Jurkat, Clone E6-1 (cell line): ENCODE measurements around the gene MYL4.
A peak's percentile ranks its signal among the peaks of the same experiment; 100 is the strongest.
"Not testable (repeated sequence)": the region's sequence is repeated elsewhere in the genome, so short reads cannot be mapped to it uniquely, and the experiment has no call there.

Source experiments
- DNase-seq: peaks from one replicate; pipeline ENCODE4 v3.0.0-alpha.2; 2011; ENCODE audit warnings: low read depth, low spot score
- H3K4me3 ChIP-seq: 2 replicates; pipeline ENCODE4 v1.5.1; 2011; ENCODE audit warnings: mild to moderate bottlenecking, low read length, control low read depth, moderate library complexity

The MYL4 gene

DNA sequence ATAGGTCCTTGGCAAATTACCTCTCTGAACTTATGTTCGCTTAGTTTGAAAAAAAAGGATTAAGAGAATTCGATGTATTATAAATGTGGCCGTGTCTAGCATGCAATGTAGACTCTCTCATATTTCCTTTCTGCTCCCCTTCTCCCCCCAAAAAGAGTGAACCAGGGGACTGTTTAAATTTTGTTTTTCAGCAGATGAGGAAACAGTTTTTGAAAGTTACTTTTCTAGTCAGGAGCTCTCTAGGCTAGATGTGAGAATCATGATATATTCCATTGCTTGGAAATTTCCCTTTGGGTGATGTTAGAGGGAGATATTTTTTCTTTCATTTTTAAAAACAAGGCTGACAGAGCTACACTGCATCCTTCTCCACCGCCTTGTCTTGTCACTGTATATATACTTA, 18.9 kb upstream of the MYL4 start:
- DNase-seq = no peak
- no peak overlapping the region for H3K4me3 ChIP-seq

DNA sequence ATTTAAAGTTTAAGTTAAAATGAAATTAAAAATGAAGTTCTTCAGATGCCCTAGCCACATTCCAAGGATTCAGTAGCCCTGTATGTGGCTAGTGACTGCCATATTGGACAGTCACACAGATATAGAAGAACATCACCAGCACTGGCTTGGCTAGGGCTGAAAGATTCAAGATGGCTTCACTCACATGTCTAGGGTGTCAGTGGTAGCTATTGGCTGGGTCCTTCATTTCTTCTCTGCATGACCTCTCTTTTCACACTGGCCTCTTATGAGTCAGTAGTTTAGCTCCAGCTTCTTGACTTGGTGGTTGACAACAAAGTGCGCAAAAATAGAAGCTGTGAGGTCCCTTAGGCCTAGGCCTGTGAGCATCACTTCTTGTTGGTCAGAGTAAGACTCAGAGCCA, 18.4 kb upstream of the MYL4 start:
- H3K4me3 ChIP-seq = no peak overlapping the region
- DNase-seq = no peak

DNA sequence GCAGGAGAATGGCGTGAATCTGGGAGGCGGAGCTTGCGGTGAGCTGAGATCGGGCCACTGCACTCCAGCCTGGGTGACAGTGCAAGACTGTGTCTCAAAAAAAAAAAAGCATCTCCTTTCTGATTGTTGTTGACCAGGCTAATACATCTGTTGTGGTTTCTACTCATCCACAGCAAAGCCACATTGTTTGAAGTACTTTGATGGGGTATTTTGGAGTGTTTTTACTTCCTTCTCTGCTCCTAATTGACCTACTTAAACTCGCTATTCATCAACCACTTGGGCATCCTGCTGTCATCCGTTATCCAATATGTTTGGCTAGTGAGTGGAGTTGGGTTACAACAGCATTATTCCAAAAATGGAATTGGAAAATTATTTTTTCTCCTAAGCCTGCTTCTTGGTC, 16.6 kb upstream of the MYL4 start:
- DNase-seq = no peak
- H3K4me3 ChIP-seq = no peak overlapping the region

DNA sequence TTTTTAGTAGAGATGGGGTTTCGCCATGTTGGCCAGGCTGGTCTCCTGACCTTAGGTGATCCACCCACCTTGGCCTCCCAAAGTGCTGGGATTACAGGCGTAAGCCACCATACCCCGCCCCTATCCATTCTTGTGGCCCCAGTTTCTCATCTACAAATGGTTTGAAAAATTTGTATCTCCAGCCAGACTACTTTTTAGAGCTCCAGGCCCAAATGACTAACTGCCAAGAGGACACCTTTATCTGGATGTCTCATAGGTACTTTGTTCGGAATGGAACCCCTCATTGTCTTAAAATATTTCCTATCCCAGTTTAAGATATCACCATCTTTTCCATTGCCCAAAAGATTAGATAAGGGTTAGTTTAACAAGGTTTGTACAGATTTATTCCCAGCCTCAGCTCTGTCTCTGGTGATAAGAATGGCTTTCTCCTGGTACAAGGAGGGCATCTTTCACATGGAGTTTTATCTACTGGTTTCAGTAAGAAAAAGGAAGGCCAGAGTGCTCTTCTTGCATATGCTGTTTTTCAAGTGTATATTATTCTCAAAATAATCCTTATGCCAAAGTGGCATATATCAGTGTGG, 15.1 kb upstream of the MYL4 start:
- no peak for DNase-seq
- H3K4me3 ChIP-seq = no peak overlapping the region

DNA sequence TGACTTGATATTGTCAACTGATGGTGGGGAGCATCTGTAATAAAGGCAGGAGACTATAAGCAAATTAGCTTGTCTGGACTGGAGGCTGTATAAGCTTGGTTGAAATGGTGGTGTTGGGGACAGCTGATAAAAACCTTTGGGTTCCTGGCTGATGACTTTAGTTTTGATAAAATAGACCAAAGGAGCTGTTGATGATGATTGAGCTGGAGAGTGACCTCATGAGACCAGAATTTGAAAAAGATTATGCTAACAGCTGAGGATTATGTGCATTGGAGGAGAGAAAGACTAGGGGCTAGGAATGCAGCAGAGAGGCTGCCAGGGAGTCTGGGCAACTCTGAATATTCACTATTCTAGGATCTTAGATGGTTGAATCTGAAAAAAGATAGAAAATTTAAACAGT, 11.3 kb upstream of the MYL4 start:
- no peak for DNase-seq
- no peak overlapping the region for H3K4me3 ChIP-seq

DNA sequence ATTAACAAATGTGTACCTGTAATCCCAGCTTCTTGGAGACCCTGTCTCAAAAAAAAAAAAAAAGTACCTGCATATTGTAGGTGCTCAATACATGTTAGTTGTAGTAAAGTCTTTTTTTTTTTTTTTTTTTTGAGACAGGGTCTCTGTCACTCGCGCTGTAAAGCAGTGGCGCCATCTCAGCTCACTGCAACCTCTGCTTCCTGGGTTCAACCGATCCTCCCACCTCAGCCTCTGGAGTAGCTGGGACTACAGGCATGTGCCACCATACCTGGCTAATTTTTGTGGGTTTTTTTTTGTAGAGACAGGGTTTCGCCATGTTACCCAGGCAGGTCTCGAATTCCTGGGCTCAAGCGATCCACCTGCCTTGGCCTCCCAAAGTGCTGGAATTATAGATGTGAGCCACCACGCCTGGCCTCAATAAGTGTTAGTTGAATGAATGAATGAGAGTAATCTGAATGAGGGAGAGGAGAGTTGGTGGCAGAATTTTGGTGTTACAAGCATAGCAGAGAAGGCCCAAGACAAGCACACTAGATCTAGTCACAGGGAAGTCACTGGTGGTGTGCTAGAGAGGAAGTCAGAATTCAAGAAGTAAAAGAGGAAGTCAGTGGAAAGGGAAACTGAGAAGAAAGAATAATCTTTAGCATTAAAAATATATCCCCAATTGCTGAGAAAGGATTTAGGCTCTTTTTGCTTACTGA, 9.4 kb upstream of the MYL4 start:
- no peak overlapping the region for H3K4me3 ChIP-seq
- DNase-seq = no peak

DNA sequence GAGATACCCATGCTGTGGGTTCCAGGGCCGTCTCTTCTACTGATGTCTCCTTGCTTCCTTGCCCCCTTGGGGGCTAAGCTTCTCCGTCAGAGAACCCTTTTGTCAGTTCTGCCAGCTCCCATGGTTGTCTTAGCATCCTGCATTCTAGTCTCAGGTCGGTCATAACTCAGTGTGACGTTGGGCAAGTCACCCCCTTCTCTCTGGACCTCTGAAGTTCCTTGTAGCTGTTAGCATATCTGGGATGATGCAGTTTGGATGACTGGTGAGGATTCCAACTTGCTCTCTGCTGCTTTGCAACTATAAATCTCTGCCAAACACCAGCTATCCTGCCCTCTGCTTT, 8.9 kb upstream of the MYL4 start:
- DNase-seq = no peak
- no peak overlapping the region for H3K4me3 ChIP-seq

DNA sequence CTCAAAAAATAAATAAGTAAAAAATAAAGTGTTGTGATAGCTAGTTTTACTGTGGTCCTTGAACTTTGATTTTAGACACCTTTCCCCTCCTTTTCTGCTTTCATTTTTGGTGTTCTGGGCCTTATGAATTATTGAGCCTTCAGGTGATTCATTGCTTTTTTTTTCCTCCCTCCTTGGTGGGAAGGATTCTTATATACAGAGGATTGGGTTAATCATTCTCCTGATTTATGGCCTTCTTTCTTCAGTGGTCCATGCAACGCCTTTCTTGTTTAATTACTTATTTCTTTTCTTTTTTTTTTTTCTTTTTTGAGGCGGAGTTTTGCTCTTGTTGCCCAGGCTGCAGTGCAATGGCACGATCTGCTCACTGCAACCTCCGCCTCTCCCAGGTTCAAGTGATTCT, 8.0 kb upstream of the MYL4 start:
- H3K4me3 ChIP-seq = no peak overlapping the region
- no peak for DNase-seq

DNA sequence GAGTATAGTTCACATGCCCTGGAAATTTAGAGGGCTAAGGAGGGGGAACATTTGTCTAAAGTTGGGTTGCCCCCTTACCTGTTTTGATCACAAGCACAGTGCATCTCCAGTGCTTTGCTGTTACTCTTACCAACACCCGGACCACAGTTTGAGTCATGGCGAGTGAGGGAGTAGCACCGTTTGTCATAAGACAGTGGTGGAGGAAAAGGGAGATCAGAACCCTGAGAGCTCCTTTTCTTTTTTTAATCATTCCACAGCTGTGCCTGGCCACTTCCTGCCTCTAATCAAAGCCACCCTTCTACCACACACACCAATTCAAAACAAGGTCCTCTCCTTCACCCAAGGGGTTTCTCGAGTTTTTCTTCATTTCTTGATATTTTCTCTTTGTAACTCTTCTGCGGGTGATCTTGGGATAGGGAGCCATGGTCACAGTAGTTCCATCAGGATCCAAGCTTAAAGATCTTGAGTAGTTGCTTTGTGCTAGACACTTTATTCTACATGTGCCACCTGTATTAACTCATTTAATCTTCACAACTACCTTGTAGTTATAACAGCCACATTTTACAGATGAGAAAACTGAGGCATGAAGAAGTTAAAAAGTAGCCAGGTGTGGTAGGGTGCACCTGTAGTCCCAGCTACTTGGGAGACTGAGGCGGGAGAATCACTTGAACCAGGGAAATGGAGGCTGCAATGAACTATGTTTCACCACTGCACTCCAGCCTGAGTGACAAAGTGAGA, 5.0 kb upstream of the MYL4 start:
- DNase-seq = peak; percentile 85
- H3K4me3 ChIP-seq = peak overlapping the region; percentile 13

DNA sequence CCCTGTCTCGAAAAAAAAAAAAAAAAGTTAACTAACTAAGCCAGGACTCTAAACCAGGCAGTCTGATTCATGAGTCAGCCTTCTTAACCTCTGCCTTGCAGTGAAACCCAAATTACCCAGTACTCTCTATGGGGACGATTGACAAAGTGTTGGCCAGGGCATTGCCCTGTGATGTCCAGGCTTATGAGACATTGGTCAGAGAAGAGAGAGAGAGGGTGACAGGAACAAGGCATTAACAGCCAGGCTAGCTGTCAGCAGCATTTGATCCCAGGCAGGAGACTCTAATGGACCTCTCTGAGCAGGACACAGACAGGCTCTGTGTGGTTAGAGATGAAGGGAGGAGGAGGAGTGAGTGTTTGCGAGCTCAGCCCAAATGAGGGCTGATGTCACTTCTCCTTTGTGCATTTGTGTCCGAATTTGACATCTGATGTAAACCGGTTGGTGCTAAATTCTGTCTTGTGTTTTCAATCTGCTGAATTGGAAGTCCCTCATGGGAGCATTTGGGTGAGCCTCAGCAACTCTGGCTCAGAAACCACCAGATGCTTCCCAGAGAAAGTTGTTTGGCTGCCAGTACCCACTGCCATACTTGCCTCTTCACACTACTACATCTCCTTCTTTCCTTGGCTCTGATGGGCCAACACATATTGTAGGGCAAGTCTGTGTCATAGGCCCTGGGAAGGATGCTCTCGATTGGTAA, 4.3 kb upstream of the MYL4 start:
- DNase-seq = no peak

DNA sequence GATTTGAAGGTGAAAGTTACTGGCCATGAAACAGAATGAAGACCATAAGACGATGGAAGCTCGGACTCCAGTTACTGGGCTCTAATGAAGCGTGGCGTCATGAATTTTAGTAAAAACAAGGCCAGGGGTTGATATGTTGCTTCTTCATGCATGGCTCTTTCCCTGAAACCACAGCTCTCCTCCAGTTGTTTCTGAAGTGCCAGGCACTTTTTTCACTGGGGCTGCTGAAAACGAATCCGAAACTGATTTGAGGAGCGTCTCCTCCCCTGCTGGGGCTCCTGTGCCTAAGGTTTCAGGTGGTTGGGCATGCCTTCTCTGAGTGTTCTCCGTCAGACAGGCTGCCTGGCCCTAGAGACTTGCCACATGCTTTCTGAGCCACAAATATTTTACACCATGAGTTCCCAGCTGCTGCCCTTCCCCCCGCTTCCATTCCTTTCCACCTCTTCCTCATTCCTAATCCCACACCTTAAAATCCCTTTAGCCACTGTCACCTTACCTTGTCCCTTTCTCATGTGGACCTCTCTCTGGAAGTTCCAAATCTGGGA, 3.7 kb upstream of the MYL4 start:
- peak; percentile 84 for DNase-seq
- peak overlapping the region; percentile 24 for H3K4me3 ChIP-seq

More for the DNA sequence above, 4.3 kb upstream of the MYL4 start:
- H3K4me3 ChIP-seq = peak overlapping the region; percentile 24

DNA sequence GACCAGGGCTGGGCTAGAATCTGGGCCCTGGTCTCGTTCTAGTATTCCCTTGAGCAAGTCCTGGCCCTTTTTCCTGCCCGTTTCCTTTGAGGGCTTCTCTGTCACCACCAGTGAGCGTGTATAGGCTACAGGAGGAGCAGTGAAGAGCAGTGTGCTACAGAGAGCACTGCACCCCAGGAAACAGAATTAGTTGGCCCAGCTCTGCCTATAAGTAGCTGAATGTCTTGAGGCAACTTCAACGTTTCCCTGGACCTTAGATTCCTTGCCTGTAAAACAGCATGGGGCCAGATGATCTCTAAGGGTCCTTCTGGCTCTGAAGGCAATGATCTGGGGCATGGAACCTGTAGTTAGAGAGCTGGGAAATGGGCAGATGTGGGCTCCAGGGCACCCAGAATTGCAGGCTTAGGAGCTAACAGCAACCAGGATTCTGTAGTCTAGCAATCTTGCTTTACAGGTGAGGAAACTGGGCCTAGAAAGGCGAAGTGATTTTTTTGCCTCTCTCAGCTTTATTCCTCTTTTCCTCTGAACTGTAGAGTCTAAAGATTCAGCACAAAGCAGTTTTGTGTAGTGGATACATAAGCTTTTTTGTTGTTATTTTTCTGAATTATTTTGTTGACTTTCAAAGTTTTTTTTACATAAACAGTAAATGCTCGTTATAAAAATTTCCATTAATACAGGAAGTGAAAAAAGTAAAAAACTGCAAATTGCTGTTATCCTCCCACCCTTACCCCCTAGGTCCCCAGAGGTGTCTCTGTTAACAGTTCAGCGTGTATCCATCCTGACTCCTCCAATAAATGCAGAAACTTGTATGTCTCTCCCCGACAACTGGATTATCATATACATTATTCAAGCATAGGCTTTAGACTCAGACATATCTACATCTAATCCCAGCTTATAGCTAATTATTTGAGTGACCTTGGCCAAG, 1.7 kb upstream of the MYL4 start:
- DNase-seq = no peak
- H3K4me3 ChIP-seq = no peak overlapping the region

DNA sequence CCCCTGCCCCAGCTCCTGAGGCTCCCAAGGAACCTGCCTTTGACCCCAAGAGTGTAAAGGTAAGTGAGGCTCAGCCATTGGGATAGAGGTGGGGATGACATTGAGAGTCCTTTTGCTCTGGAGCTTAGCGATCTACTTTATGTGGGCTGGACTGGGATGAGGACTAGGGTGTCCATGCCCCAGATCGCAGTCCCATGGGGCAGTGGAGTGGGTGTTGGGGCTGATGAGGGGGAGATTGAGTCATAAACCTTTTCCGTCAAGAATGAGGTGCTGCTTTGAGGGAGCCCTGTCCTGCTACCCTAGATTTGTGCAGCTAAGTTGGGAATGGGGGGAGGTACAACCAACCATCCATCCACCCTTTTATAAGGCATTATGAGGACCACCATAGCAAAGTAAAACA, 351 bp downstream of the MYL4 start:
- no peak for DNase-seq
- no peak overlapping the region for H3K4me3 ChIP-seq

DNA sequence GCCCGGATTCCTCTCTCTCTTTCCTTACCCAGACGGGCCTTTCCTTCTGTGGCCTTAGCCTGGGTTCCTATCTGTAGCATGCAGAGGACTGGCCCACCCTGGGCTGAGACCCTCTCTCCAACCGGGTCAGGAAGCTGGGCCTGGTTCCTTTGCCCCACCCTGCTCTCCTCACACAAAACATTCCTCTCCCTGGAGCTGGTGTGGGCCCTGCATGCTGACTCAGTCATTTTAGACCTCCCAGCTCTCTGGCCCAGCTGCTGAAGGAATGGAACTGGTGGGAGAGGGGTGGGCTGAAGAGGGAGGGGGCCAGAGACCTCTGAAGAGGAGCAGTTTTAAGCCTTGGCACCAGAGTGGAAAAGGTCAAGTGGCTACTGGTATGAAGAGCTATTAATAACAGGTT, 957 bp downstream of the MYL4 start:
- DNase-seq = no peak
- H3K4me3 ChIP-seq = no peak overlapping the region

DNA sequence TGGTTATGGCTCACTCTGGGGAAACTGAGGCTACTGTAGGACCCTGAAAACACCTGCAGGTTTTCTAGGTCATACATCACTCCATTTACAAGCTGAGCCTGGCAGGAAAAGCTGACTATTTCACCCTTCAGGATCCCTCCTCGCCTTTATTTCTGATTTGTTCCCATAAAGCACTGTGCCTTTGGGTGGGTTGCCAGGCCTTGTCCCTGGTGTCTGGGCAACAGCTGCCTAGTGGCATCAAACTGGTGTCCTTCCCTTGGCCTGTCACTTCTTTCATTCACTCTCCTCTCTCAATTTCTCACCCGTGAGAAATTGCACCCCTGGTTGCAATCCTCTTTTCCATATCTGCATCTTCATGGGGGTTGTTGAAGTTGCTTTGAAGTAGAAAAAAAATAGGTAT, 1.6 kb downstream of the MYL4 start:
- H3K4me3 ChIP-seq = no peak overlapping the region
- DNase-seq = no peak

DNA sequence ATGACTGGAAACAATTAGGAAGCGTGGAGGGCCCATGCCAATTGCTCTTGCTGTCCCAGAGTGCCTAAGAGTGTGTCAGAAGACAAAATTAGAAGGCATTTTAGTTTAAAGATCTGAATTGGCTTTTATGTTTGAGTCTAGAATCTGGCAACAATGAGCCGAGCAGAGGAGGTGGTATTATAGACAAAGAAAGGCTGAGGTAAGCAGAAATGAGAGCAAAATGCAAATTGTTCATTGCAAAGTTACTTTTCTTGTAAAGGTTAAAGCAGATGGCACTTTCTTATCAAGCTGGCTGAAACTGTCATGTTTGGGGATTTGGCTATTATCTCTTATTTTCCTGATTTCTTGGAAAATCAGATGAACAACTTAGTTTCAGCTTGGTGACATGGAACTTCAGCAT, 3.3 kb downstream of the MYL4 start:
- no peak for DNase-seq
- H3K4me3 ChIP-seq = no peak overlapping the region

DNA sequence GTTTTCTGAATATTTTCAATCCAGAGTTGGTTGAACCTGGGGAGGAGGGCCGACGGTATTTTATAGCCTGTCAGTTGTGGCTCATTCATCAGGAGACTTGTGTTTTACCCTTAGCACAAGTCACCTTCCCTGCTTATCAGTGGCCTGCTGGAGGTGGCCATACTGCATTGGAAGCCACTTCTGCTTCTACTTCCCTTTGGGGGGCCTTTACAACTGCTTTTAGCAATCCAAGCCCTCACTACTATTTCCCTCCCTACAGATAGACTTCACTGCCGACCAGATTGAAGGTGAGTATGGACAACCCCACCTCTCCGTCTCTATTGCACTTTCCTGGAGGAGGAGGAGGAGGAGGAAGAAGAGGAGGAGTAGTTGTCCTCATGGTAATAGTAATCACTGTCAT, 4.4 kb downstream of the MYL4 start:
- no peak for DNase-seq

DNA sequence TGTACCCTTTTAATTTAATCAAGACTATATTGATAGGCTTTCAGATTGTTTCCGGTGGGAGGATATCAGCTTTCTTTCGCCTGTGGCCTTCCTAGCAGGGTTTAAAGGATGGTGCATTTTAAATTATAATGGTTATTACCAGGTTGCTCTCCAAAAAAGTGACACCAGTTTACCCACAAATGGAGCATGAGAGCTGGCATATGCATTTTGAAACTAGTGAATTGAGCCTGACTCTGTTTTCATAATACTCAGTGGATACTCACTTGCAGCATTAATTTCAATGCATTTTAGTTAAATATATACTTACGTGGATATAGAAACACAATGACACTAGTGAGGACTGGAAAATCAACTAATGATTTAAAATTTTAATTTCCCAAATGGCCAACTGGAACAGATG, 5.8 kb downstream of the MYL4 start:
- DNase-seq = no peak
- no peak overlapping the region for H3K4me3 ChIP-seq

More for the DNA sequence above, 4.4 kb downstream of the MYL4 start:
- no peak overlapping the region for H3K4me3 ChIP-seq

DNA sequence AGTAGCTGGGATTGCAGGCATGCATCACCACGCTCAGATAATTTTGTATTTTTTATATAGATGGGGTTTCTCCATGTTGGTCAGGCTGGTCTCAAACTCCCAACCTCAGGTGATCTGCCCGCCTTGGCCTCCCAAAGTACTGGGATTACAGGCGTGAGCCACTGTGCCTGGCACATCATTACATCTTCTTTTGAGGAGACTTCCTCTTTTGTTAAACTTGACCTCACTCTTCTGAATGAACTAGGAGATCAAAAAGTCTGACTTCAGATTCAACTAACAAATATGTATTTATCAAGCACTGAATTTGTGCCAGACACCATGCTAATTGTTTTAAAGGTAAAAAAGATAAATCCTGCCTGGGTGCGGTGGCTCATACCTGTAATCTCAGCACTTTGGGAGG, 7.7 kb downstream of the MYL4 start:
- DNase-seq, H3K4me3 ChIP-seq: not testable (repeated sequence)
